Right renal cortex interstitium (tissue), 3 donors: Measurements from ENCODE around the gene LRRC8C. TPM values are rescaled to one million over a fixed set of nuclear protein-coding genes. Genes with fewer than 3 reads are reported as not detected.

Source experiments
- DNase-seq, 3 donors: peaks; one replicate each; pipeline ENCODE4 v3.0.0-alpha.2; 2013; ENCODE audit warnings: low read depth in 3 of 3, low spot score in 2 of 3
- polyA plus RNA-seq, 3 donors: library from polyadenylated mRNA; unstranded; fragments of 120-200 nt; gene quantifications; one replicate each; pipeline ENCODE4 v1.2.1, GENCODE V29; 2013; ENCODE audit not compliant: insufficient read length in 3 of 3

LRRC8C gene
- polyA plus RNA-seq, 3 donors, result 7.1 to 8.4 (median 8.0) TPM

GRCh38 chr1:89670163-89670562 is 37.2 kb downstream of the LRRC8C start:
- no peak for DNase-seq

DNA sequence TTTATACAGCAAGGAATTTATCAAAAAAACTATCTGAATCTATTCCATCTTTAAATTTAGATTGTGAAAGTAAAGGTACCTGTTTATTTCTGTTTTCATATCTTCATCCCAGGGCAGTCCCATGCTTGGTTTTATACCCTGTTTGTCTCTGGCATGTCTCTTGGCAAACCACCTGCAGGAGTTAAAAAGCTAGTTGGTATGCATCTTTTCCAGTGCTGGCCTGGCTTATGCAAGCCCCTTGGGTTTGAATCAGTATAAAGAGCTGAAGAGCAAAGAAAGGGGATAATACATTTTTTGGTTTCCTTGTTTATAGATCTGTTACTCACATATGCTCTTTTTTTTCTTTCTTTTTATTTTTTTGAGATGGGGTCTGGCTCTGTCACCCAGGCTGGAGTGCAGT is 37.8 kb downstream of the LRRC8C start:
- no peak for DNase-seq

- no peak for DNase-seq
These were observed 39.0 kb downstream of the LRRC8C start for GRCh38 chr1:89671775-89672488.

GRCh38 chr1:89672489-89673183 is 39.7 kb downstream of the LRRC8C start:
- no peak for DNase-seq

DNA sequence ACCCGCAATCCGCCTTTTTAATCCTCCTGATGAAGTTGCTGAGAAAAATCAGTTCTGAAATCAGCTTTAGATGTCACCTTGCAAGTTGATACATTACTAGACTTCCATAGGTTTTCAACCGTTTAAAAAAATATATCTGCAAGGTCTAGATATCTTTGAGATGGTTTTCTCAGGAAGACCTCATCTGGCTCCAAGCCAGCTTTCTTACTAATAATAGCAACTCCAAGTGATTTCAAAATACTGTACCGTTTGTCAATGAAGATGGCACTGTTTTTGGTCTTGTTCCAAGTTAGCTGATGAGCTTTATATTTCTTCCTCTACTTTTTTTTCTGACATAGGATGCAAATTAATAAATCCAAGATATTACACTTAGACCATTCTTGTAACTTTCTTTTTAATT is 40.3 kb downstream of the LRRC8C start:
- no peak for DNase-seq

DNA sequence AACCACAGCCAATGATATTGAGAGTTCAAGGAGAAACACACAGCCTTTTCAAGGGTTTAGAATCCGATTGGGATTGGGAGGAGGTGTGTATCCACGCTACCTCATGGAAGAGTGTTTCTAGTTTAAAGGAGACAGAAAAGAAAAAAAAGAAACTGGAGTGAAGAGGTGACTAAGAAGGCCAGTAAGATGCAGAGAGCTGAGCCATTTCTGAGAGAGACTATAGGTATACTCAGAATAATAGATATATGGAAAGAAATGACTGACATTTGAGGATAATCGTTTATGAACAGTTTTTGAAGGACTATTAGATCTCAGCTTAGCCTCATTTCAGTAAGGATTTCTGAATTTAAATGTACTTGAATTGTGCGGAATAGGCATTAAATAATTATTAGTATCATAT is 42.8 kb downstream of the LRRC8C start:
- no peak for DNase-seq

- no peak for DNase-seq
These were observed 48.3 kb downstream of the LRRC8C start for GRCh38 chr1:89681045-89681729.

DNA sequence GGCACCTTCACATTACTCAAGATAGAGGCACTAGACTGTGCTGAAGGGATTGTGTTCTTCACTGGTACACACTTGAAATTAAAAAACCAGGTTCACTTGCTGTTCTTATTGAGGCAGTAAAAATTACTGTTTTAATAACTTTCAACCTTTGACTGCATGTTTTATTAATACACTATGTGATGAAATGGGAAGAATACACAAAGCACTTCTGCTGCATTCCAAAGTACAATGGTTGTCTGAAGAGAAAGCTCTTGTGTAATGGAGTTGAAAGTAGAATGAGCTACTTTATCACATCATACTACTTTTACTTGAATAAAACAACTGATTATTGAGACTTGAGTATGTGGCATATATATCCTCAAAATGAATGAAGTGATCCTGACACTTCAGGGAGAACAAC is 49.7 kb downstream of the LRRC8C start:
- no peak for DNase-seq

DNA sequence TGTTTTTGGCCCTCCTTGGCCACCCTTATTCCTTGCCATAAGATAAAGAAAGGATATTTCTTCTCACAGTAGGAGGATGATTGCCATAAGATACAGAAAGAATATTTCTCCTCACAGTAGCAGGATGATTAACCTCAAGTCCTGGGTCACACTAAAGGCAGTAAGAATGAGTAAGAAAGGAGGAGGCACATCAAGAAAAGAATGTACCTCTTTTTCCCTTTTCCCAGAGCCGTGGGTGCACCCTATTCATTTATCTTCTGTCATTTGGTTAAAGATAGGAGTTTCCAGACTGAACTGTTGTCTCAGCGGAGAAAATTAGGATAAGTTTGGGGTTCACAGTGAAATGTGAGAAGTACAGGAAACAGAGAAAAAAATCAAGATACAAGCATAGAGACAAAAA is 52.5 kb downstream of the LRRC8C start:
- DNase-seq, result no peak

DNA sequence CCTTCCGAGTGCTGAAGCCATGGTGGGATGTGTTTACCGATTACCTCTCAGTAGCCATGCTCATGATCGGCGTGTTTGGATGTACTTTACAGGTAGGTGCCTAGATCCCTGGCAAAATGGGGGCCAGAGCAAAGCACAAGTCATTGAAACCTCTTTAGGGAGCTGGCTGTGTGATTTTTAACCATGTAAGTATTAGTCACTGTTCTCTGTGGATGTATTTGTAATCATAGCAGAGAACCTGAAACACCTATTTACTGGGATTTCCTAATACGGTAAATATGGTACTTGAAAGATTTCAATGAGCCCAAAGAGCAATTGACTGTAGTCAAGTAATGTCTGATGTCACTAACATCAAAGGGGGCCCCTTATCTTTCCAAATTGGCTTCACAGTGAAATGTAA is 53.6 kb downstream of the LRRC8C start:
- DNase-seq, result no peak

DNA sequence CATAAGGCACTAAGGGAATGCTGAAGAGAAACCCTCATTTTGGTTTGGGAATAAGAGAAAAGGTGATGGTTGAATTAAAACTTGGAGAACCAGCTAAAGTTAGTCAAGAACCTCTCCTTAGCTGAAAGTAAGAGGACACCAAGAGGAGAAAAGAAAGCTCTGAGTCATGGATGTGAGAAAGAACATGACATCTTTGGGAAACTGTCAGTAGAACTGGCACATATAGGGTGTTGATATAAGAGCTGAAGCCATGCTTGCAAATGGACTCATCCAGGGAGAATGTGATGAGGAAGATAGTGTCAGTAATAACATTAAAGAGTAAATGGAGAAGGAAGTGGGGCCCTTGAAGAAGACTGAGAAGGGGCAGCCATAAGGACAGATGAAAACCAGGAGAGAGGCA is 54.3 kb downstream of the LRRC8C start:
- DNase-seq, result no peak

- no peak for DNase-seq
These were observed 55.7 kb downstream of the LRRC8C start for GRCh38 chr1:89688607-89689006.

DNA sequence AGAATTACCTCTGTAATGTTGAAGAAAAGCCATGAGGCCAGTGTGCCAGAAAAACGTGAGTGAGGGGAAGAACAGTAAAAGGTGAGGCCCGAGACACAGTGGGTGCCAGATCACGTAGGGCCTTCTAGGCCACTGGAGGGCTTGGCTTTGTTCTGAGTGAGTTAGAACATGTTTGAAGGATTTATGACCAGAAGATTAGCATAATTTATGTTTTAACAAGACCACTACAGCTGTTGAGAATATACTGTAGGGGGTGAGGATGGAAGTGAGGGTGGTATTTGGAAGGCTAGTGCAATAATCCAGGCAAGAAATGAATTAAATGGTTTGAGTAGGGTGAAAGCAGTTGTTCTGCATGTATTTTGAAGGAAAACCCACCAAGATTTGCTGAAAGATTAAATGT is 56.3 kb downstream of the LRRC8C start:
- no peak for DNase-seq

GRCh38 chr1:89690595-89690994 is 57.7 kb downstream of the LRRC8C start:
- no peak for DNase-seq

GRCh38 chr1:89692601-89693521 is 59.9 kb downstream of the LRRC8C start:
- DNase-seq, result no peak

DNA sequence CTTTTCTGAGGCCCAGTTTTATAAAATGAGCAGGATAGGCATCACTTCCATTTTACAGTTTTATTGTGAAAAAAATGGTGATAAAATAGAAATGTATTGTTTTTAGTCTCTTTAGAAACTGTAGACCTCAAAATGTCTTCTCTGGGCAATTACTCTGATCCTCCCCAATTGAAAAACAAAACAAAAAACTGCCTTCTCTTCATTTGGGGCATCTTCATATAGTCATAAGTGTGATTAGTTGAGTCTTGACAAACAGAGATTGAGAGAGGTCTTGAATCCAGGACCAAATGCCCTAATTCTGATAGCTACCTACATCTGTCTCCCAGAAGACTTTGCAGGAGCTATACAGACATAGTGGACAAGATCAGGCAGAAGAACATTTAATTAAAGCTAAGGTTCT is 62.9 kb downstream of the LRRC8C start:
- no peak for DNase-seq

DNA sequence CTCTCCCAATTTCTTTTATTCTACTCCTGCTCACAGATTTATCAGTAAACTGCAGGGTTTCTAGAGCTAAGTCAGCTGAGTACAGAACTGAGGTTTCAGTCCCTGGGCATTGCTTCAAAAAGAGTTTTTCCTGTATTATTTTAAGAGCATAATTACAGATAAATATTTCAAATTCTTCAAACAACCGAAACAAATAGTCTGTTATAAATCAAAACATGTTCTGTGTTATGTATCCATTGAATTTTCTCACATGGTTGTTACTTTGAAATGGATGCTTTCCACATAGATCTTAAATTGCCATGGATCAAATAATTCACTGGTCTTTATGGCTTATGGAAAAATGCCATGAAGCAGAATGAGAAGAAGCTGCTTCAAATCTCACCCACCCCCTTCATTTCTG is 64.5 kb downstream of the LRRC8C start:
- DNase-seq, result no peak

GRCh38 chr1:89698020-89698560 is 65.2 kb downstream of the LRRC8C start:
- DNase-seq, result no peak

- DNase-seq, result no peak
These were observed 65.7 kb downstream of the LRRC8C start for GRCh38 chr1:89698624-89699023.

DNA sequence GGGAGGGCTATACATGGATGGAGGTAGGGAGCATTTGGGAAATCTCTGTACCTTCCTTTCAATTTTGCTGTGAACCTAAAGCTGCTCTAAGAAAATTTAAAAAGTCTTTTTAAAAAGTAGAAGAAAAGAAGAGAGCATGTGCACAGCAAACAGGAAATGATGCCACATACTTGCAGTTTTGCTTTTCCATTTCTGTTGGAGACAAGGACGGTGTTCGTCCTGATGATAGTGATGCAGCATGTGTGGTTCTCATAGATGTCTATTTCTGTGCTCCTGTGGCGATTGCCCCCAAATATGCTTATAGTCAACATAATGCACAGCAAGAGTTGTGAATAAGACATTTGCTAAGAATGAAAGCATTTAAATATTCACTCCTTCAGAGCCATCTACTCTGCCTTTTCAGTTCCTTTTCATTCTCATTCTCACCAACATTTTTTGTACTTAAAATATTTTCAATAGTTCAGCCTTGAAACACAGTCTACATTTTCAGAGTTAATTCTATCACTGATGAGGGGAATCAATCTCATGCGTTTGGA is 66.6 kb downstream of the LRRC8C start:
- no peak for DNase-seq
